A172 (cell line): ENCODE results near the gene EDRF1. TPM values are rescaled to one million over a fixed set of nuclear protein-coding genes. Genes with fewer than 3 reads are reported as not detected.

ENCODE experiments used
- DNase-seq: peaks from one replicate; pipeline ENCODE4 v3.0.0-alpha.2; 2015; ENCODE audit warnings: low spot score
- total RNA-seq: library from RNA; depleted of rRNA; stranded (reverse); fragments of >200 nt; shearing (Covaris generic); gene quantifications from 2 replicates; pipeline ENCODE4 v1.2.3, GENCODE V29; 2014

Gene EDRF1
- total RNA-seq, 1 experiment from 2014 or later: 16.5 TPM

DNA sequence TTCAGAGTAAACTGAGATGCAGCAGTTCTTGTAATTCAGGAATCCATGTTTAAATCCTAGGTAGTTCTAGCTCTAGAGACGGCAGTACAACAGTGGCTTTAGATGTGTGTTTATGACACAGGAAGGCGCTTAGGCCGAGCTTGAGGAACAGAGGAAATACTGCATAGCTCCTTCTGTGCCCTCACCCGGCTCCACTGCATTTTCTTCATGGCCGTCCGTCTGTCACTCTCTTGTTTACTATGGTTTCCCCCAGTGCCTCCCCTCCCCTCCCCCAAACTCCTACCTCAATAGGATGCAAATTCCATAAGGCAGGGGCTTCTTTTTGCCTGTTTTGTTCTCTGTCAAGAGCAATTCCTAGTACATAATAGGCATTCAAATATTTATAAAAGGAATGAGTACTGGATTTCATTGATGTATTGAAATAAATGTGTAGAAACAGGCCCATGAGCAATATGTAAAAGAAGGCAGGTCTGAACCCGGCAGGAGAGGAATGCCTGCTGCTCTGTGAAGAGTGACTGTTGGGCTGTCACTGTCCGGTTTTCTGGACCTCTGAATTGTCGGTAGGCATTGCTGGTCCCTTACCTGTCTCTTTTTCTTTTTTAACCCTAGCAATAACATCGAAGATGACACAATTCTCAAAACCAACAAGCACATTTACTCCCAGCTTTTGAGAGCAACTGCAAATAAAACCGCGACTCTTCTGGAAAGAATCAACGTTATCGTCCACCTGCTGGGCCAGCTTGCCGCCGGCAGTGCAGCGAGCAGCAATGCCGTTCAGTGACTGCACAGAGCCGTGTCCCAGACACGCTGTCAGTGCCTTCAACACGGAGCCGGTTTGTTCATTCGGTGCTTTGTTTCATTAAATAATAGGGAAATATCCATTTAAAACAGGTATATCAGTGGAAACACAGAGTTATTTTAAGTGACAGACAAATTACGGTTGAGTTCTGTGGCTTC, 43.5 kb downstream of the EDRF1 start:
- no peak for DNase-seq

DNA sequence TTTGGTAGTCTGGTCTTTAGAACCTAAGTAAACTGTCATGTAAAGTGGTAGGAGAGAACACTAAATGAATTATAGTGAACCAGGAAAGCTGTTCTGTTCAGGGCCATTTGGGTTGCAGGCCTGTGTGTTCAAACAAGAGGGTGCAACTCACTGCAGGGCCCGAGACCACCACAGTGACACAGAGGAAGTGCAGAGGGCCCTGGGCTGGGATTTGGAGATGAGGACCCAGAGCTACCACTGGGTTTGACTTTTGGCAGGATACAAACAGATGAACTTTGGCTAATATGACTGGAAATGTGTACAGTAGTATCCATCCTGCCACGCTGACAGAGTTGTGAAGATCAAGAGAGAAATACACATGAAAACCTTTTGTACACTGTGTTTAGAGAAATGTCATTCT, 46.3 kb downstream of the EDRF1 start:
- no peak for DNase-seq

DNA sequence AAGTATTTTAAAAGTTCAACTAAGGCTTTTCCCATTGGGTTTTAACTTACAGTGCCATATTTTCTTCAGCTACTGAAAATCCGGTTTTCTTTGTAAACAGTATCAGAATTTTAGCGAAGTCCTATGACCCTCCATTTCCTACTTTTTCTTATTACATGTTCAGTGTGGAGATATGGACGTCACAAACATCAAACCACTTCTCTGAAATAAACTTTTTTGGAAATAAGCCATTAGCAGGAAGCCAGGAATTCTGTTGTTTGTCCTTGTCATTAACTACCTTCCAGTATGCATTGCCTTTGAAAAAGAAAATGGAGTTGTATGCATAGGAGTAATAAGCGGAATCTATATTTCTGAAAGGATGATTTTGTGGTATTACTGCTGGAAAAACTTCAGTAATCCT, 47.0 kb downstream of the EDRF1 start:
- DNase-seq: no peak

DNA sequence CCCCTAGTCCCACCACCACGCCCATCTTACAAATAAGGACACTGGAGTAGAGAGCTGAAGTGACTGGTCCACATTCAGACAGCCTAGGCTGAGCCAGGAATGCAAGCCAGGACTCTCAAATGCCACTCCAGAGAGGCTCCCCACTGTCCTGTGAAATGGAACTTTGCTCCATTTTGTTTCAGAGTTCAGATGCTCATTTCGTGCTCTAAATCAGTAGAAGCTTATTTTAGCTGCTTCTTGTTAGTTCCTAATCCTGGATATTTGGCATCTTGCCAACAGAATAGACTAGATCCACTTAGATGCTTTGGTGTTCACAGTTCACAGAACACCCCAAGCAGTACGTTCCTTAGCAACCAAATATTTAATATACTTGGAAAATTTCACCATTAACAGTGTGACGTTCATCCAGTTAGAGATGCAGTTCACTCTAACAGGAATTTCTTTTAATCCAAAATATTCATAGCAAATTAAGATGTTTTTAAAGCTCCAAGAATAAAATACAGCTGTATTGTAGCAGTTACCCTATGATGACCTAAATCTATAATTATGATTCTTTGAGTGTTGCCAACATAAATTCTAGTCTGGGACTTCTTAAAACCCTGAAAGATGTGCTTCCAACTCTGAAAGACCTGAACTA, 48.8 kb downstream of the EDRF1 start:
- DNase-seq: no peak

- DNase-seq: no peak
Observed at GRCh38 chr10:125769175-125769574, 49.7 kb downstream of the EDRF1 start.

GRCh38 chr10:125770844-125771243, 51.3 kb downstream of the EDRF1 start:
- DNase-seq: no peak

GRCh38 chr10:125772112-125772863, 52.8 kb downstream of the EDRF1 start:
- DNase-seq: no peak

GRCh38 chr10:125772864-125773180, 53.3 kb downstream of the EDRF1 start:
- no peak for DNase-seq

GRCh38 chr10:125773687-125774543, 54.4 kb downstream of the EDRF1 start:
- no peak for DNase-seq

GRCh38 chr10:125774581-125775191, 55.2 kb downstream of the EDRF1 start:
- no peak for DNase-seq

DNA sequence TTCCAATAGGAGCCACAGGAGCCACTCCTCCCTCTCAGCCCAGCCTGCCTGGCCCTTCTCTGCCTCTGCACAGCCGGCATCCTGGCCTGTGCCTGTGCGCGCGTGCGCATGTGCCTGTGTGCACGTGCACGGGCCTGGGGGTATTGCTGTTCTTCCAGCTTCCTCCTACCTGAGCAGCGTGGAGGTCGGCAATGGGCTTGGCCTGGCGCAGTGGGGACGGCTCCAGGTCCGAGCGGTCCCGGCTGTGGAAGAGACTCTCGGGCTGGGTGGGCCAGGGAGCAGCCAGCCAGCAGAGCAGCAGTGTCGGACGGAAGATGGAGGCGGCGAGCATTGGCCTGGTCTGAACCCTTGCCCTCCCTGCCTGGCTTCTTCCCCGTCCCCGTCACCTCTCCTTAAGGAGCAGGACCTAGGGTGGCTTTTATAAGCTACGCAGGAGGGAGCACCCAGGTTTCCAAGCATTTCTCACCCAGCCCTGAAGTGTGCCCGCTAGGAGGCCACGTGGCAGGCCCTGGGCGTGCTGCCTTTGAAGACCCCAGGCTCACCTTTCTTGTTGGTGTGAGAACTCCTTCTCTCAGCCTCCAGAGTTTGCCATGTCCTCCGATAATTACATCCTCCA, 56.1 kb downstream of the EDRF1 start, which contains the start of gene MMP21:
MMP21 (minus strand) TSS at position 331 of the 616 bp plus-strand sequence; CDS start at position 331, 0 bp downstream.
- no peak for DNase-seq

GRCh38 chr10:125777806-125778205, 58.3 kb downstream of the EDRF1 start:
- DNase-seq: no peak

DNA sequence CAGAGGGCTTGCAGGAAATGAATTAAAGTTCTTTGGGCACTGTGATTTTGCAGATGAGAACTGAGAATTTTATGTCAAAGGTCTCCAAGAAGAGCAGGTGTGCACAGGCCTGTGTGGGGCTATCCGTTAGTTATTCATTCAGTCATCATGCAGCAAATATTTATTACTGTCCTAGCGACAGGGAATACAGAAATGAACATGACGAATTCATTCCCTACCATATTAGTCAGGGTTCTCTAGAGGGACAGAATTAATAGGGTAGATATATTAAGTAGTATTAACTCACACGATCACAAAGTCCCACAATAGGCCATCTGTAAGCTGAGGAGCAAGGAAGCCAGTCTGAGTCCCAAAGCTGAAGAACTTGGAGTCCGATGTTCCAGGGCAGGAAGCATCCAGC, 59.0 kb downstream of the EDRF1 start:
- no peak for DNase-seq

DNA sequence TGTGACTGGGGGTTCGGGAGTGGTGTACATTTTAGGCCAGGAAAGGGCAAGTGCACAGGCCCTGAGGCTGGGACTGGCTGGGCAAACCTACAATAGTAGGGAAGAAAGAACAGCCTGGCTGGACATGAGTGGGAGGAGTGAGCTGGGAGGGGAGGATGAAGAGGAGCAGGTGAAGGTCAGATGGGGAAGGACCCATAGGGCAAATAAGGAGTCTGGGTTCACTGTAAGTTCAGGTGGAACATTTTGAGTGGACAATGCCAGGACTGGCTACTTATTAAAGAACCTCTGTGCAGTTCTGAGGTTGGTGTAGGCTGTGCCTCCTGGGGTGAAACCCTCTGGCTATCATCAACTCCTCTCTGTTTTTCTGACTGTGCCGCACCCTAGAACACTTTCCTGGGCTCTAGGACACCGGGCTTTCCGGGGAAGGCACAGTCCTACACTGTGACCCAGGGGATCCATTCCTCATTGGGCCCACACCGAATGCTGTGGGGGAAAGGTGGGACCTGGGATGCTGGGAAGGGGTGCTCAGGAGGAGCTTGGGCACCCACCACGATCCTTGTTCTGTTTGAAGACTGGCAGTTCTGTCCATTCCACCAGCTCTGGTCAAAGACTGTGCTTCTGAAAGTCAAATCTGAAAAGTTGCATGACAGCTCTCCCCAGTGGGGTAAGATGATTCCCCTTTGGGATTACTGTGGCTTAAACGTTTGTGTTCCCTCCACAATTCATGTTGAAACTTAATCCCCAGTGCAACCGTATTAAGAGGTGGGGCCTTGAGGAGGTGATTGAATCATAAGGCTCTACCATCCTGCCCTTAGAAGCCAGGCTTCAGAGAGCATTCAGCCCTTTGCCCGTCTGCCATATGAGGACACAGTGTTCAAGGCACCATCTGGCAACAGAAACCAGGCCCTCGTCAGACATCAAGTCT, 60.2 kb downstream of the EDRF1 start:
- DNase-seq: no peak

- DNase-seq: no peak
Observed at GRCh38 chr10:125781374-125781773, 61.9 kb downstream of the EDRF1 start.

DNA sequence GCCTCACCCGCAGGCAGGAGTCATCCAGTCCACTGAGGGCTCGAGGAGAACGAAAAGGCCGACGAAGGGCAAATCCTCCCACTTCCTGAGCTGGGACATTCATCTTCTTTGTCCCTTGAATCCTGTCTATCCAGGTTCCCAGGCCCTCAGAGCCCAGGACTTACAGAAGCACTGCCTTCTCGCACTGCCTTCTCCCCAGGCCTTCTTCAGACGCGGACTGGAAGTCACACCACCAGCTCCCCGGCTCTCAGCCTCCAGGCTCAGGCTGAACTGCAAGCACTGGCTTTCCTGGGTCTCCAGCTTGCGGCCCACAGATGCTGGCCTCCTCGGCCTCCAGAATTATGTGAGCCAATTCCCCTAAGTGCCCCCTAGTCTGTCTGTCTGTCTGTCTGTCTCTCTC, 62.5 kb downstream of the EDRF1 start:
- DNase-seq: no peak

- no peak for DNase-seq
Observed at GRCh38 chr10:125782616-125783015, 63.1 kb downstream of the EDRF1 start.

DNA sequence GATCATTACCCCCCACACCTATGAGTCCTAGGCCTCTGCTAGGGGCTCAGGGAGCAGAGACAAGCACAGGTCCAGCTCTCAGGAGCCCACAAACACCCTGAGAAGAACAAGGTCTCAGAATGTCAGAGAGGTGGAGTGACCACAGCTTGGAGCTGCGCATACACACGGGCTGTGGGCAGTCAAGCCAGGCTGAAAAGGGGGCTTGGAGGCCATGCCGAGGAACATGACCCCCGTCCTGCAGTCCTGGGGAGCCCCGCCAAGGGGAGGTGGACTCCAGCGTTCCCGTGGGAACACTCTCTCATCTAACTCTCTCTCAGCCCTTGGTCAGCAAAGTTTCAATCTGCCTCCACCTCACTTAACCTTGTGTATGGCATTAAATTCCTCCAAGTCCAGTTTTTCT, 63.9 kb downstream of the EDRF1 start:
- no peak for DNase-seq

DNA sequence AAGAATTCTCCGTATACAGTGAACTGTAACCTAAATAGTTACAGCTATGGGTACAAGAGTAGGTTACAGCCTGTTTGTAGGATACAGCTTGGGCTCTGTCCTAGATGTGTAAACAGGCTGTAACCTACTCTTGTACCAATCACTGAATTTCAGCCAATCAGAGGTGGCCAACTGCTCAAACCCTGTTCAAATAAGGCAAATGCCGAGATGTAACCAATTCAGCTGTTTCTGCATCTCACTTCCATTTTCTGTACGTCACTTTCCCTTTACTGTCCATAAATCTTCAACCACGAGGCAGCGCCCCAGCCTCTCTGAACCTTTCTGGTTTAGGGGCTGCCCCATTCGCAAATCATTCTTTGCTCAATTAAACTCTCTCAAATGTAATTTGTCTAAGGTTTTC, 64.4 kb downstream of the EDRF1 start:
- DNase-seq: no peak

GRCh38 chr10:125785791-125786190, 66.3 kb downstream of the EDRF1 start:
- DNase-seq: no peak
